GM12865 (cell line): ENCODE data around the gene ACVR2A.

Source experiments
- DNase-seq: peaks from one replicate; pipeline ENCODE4 v3.0.0; 2010; ENCODE audit warnings: low read depth
- H3K4me3 ChIP-seq: 2 replicates; pipeline ENCODE4 v1.5.1; 2011; ENCODE audit warnings: mild to moderate bottlenecking, low read depth, low read length, control low read depth
- CTCF ChIP-seq: IDR thresholded peaks from 2 replicates; pipeline ENCODE4 v1.5.1; 2011; ENCODE audit warnings: low read length, control low read depth, low read depth, inconsistent platforms; ENCODE audit not compliant: insufficient read depth; ENCODE audit errors: missing control alignments

Gene ACVR2A

GRCh38 chr2:147844697-147845410 lies at the start of gene ACVR2A:
Gene ACVR2A, plus strand, starts transcription at chr2:147845029. Its CDS starts 124 bp downstream, at chr2:147845153.
- H3K4me3 ChIP-seq = peak within 1 kb of the TSS; percentile 89
- no peak for TF ChIP-seq CTCF
- DNase-seq = peak; percentile 71

GRCh38 chr2:147800316-147800715 lies 44.5 kb upstream of the ACVR2A start:
- TF ChIP-seq CTCF = no peak
- H3K4me3 ChIP-seq = no peak overlapping the region
- DNase-seq = no peak

- TF ChIP-seq CTCF = no peak
- DNase-seq = no peak
- H3K4me3 ChIP-seq = no peak overlapping the region
Observed at GRCh38 chr2:147806846-147807245, 38.0 kb upstream of the ACVR2A start.

GRCh38 chr2:147808520-147808919 lies 36.3 kb upstream of the ACVR2A start:
- TF ChIP-seq CTCF = no peak
- no peak for DNase-seq
- H3K4me3 ChIP-seq = no peak overlapping the region

GRCh38 chr2:147810883-147811765 lies 33.7 kb upstream of the ACVR2A start:
- no peak for DNase-seq
- no peak for TF ChIP-seq CTCF

GRCh38 chr2:147818741-147819140 lies 26.1 kb upstream of the ACVR2A start:
- no peak for DNase-seq
- TF ChIP-seq CTCF = no peak
- H3K4me3 ChIP-seq = no peak overlapping the region

More at GRCh38 chr2:147810883-147811765, 33.7 kb upstream of the ACVR2A start:
- H3K4me3 ChIP-seq = no peak overlapping the region
